ENCODE results near the gene FAM76B. TPM values are rescaled to one million over a fixed set of nuclear protein-coding genes. Genes with fewer than 3 reads are reported as not detected.

Gene FAM76B
- total RNA-seq, 2 donors from 2014 or later: 36.5 to 40.2 TPM

- Mint-ChIP-seq H3K4me1 (peaks cover 3% of the 10 kb centered on the region), H3K9me3 (no peaks in the 10 kb centered on the region), H3K36me3 (ENCODE audit: low read depth) (peaks cover 38% of the 10 kb centered on the region), H3K27ac (no peak overlapping the region), H3K27me3 (ENCODE audit: insufficient read depth) (no peaks in the 10 kb centered on the region), H3K4me3 (no peak overlapping the region)
- Histone ChIP-seq H3K9ac (ENCODE audit: extremely low read depth, low read length, poor library complexity, severe bottlenecking) (no peak overlapping the region), H3K27me3 (ENCODE audit: control insufficient read depth, insufficient read depth, low read length, poor library complexity, severe bottlenecking) (no peaks in the 10 kb centered on the region), H3K4me3 (ENCODE audit: low read length) (no peak overlapping the region), H3K27ac (ENCODE audit: low read depth, low read length) (no peak overlapping the region), H3K9me3 (ENCODE audit: control insufficient read depth, low read length) (peaks cover 4% of the 10 kb centered on the region), H3K36me3 (ENCODE audit: control insufficient read depth, insufficient read depth, low read length) (peaks cover 59% of the 10 kb centered on the region), H3K4me1 (ENCODE audit: control insufficient read depth, insufficient read depth, low read length) (no peaks in the 10 kb centered on the region)
- 93 to 95% methylated on average over 1 of the region's 1 CpG for WGBS, 2 experiments (ENCODE audit: insufficient coverage in 1 of 2, insufficient read length in 1 of 2)
- TF ChIP-seq, protein P1, sequence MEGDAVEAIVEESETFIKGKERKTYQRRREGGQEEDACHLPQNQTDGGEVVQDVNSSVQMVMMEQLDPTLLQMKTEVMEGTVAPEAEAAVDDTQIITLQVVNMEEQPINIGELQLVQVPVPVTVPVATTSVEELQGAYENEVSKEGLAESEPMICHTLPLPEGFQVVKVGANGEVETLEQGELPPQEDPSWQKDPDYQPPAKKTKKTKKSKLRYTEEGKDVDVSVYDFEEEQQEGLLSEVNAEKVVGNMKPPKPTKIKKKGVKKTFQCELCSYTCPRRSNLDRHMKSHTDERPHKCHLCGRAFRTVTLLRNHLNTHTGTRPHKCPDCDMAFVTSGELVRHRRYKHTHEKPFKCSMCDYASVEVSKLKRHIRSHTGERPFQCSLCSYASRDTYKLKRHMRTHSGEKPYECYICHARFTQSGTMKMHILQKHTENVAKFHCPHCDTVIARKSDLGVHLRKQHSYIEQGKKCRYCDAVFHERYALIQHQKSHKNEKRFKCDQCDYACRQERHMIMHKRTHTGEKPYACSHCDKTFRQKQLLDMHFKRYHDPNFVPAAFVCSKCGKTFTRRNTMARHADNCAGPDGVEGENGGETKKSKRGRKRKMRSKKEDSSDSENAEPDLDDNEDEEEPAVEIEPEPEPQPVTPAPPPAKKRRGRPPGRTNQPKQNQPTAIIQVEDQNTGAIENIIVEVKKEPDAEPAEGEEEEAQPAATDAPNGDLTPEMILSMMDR (conservative IDR thresholded peaks at IDR 0.05): no peak
- no peak for DNase-seq
These were observed 10.0 kb upstream of the FAM76B start for GRCh38 chr11:95799546-95799945.

DNA sequence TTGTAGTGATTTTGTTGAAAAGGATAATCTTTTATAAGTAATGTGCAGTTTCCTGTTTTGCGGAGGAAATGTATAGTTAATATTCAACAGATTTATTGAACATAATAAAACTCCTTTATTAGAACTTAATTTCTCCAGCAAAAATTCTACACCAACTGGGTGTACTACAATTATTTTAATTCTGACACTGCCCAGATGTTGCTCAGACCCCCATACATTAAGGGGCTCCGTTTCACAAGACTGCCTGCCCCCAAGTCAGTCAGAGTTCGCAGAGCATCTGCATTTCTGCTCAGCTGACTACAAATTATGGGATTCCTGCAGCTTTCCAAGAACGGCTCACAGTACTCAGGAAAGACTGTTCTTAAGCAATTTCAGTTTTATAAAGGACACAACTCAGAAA lies 6.9 kb upstream of the FAM76B start:
- H3K9me3 Mint-ChIP-seq: no peaks in the 10 kb centered on the region
- Histone ChIP-seq H3K27ac (ENCODE audit: low read depth, low read length) (no peak overlapping the region), H3K27me3 (ENCODE audit: control insufficient read depth, insufficient read depth, low read length, poor library complexity, severe bottlenecking) (no peaks in the 10 kb centered on the region), H3K4me3 (ENCODE audit: low read length) (no peak overlapping the region), H3K9me3 (ENCODE audit: control insufficient read depth, low read length) (no peaks in the 10 kb centered on the region), H3K9ac (ENCODE audit: extremely low read depth, low read length, poor library complexity, severe bottlenecking) (no peak overlapping the region), H3K4me1 (ENCODE audit: control insufficient read depth, insufficient read depth, low read length) (no peaks in the 10 kb centered on the region), H3K36me3 (ENCODE audit: control insufficient read depth, insufficient read depth, low read length) (peaks cover 33% of the 10 kb centered on the region)
- H3K36me3 Mint-ChIP-seq (ENCODE audit: low read depth): peaks cover 16% of the 10 kb centered on the region
- no peak for DNase-seq
- no peaks in the 10 kb centered on the region for H3K27me3 Mint-ChIP-seq (ENCODE audit: insufficient read depth)
- WGBS, 2 experiments (ENCODE audit: insufficient coverage in 1 of 2, insufficient read length in 1 of 2): 93 to 97% methylated on average over 3 of the region's 4 CpGs
- no peak overlapping the region for H3K4me3 Mint-ChIP-seq
- H3K4me1 Mint-ChIP-seq: peaks cover 21% of the 10 kb centered on the region
- no peak overlapping the region for H3K27ac Mint-ChIP-seq
- TF ChIP-seq, protein P1 (conservative IDR thresholded peaks at IDR 0.05): no peak

DNA sequence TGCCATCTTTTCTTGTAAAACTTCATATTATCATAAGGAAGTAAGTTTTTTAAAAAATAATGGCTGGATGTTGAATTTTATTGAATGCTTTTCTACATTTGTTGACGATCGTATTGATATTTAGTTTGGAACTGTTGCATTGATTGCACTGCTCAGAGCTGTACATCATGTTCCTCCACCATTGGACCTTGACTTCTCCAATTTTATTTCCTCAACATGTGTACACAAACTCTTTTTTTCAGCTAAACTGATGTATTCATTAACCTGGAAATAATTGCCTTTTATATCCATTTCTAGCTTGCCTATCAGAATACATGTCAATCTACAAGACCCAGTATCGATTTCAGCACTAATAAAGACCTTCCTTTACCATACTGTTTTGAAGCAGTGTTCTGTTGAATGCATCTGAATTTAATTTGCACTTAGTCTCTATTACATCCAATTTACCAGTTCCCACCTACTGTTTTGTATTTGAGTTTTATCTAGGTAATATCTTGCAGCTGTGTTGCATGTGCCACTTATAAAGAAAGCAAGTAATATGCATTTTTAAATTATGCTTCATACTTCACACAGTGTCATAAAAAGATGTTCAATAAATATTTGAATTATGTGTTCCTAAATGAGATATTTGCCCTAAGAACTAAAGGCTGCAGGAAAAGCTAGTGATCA lies 6.2 kb upstream of the FAM76B start:
- H3K27ac Mint-ChIP-seq: no peak overlapping the region
- H3K9ac ChIP-seq (ENCODE audit: extremely low read depth, low read length, poor library complexity, severe bottlenecking): no peak overlapping the region
- H3K9me3 ChIP-seq (ENCODE audit: control insufficient read depth, low read length): no peaks in the 10 kb centered on the region
- H3K27me3 ChIP-seq (ENCODE audit: control insufficient read depth, insufficient read depth, low read length, poor library complexity, severe bottlenecking): no peaks in the 10 kb centered on the region
- no peaks in the 10 kb centered on the region for H3K9me3 Mint-ChIP-seq
- no peak for DNase-seq
- H3K4me3 ChIP-seq (ENCODE audit: low read length): no peak overlapping the region
- H3K36me3 Mint-ChIP-seq (ENCODE audit: low read depth): peaks cover 11% of the 10 kb centered on the region
- peaks cover 23% of the 10 kb centered on the region for H3K4me1 Mint-ChIP-seq
- WGBS, 2 experiments (ENCODE audit: insufficient coverage in 1 of 2, insufficient read length in 1 of 2): 97 to 100% methylated on average over 2 to 3 of the region's 3 CpGs
- H3K4me1 ChIP-seq (ENCODE audit: control insufficient read depth, insufficient read depth, low read length): no peaks in the 10 kb centered on the region
- H3K27me3 Mint-ChIP-seq (ENCODE audit: insufficient read depth): no peaks in the 10 kb centered on the region
- no peak overlapping the region for H3K27ac ChIP-seq (ENCODE audit: low read depth, low read length)
- peaks cover 26% of the 10 kb centered on the region for H3K36me3 ChIP-seq (ENCODE audit: control insufficient read depth, insufficient read depth, low read length)
- TF ChIP-seq, protein P1 (conservative IDR thresholded peaks at IDR 0.05): no peak
- no peak overlapping the region for H3K4me3 Mint-ChIP-seq
